HCEC 1CT (cell line): Measurements from ENCODE around the gene FPGS.
"Not testable (repeated sequence)": the region's sequence is repeated elsewhere in the genome, so short reads cannot be mapped to it uniquely, and the experiment has no call there.

ENCODE experiments used
- DNase-seq: peaks from one replicate; pipeline ENCODE4 v3.0.0-alpha.2; 2017

Gene FPGS

DNA sequence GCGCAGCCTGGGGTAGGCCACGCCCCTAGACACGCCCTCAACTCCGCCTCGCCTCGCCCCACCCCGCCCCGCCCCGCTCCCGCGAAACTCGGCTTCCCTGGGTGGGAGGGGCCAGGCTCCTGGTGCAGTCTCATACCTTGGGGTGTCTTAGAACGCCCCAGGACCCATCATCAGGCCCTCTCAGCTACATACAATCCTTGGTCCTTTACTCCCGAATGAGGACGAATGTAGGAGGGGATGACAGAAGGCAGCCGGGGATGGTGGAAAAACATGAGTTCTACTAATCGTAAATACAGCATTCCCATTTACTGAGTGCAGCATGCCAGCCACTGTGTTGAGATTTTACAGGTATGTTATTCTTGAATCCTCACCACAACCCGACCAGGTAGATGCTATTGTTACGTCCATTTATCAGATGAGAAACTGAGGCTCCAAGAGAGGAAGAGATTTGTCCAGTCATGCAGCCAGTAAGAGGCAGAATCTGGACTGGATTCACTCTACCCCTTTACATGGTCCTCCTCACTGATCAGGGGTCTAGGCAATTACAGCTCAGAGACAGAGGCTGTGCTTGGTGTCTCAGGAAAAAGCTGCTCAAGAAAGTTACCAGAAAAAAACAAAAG lies 31.0 kb upstream of the FPGS start:
- no peak for DNase-seq

- no peak for DNase-seq
Measured at GRCh38 chr9:127772603-127773002, 30.1 kb upstream of the FPGS start.

DNA sequence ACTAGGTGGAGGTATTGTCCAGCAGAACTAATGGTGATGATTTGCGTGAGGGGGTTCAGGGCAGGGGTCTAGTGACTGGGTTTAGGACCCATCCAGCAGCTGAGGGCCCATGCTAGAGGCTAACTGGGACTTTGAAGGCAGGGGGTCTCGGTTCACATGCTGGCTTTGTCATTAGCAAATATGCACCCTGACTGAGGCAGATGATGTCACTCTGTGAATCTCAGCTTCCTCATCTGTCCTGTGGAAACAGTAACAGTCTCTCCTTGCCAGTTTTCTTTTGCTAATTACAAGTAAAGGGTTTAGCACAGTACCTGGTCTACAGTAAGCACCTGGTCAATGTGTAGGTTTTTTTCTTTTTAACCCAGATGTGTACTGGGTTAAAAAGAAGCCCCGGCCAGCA lies 29.4 kb upstream of the FPGS start:
- DNase-seq: no peak

- no peak for DNase-seq
Measured at GRCh38 chr9:127773981-127774380, 28.7 kb upstream of the FPGS start.

GRCh38 chr9:127776195-127776923 lies 26.3 kb upstream of the FPGS start:
- no peak for DNase-seq

- DNase-seq: no peak
Measured at GRCh38 chr9:127776924-127777289, 25.8 kb upstream of the FPGS start.

DNA sequence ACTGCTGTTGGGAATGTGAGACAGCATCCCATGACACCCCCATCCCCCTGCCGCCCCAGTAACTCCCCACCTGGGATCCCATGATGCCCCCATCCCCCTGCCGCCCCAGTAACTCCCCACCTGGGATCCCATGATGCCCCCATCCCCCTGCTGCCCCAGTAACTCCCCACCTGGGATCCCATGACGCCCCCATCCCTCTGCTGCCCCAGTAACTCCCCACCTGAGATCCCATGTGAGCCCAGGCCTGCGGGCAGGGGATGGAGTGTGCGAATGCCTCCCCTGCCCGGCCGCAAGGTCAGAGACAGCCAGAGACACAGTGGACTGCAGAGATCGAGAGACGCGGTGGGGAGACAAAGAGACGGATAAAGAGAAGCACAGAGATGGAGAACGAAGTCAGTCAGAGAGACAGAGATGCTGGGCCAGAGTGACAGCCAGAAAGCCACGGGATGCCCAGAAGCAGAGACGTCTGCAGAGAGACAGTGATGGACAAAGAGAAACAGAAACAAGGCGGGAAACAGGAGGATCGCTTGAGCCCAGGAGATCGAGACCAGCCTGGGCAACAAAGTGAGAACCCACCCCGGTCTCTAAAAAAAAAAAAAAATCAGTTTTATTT lies 25.2 kb upstream of the FPGS start:
- DNase-seq: no peak

GRCh38 chr9:127778280-127779135 lies 24.2 kb upstream of the FPGS start, which contains the start of gene SH2D3C:
Gene SH2D3C, minus strand, starts transcription at chr9:127778666. Its CDS starts 39 bp downstream, at chr9:127778627.
- DNase-seq: no peak

GRCh38 chr9:127779136-127779981 lies 23.3 kb upstream of the FPGS start:
- no peak for DNase-seq

- DNase-seq: no peak
Measured at GRCh38 chr9:127780126-127780885, 22.4 kb upstream of the FPGS start.

DNA sequence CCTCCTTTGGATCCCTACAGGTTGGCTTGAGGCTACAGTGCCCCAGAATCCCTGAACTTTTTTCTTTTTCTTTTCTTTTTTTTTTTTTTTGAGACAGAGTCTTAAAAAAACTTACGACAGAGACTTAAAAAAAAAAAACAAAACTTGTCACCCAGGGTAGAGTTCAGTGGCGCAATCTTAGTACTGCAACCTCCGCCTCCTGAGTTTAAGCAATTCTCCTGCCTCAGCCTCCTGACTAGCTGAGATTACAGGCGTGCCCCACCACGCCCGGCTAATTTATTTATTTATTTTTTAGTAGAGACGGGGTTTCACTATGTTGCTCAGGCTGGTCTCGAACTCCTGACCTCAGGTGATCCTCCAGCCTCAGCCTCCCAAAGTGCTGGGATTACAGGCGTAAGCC lies 21.8 kb upstream of the FPGS start:
- not testable (repeated sequence) for DNase-seq

- no peak for DNase-seq
Measured at GRCh38 chr9:127781806-127782205, 20.9 kb upstream of the FPGS start.

- no peak for DNase-seq
Measured at GRCh38 chr9:127783111-127784008, 19.3 kb upstream of the FPGS start.

DNA sequence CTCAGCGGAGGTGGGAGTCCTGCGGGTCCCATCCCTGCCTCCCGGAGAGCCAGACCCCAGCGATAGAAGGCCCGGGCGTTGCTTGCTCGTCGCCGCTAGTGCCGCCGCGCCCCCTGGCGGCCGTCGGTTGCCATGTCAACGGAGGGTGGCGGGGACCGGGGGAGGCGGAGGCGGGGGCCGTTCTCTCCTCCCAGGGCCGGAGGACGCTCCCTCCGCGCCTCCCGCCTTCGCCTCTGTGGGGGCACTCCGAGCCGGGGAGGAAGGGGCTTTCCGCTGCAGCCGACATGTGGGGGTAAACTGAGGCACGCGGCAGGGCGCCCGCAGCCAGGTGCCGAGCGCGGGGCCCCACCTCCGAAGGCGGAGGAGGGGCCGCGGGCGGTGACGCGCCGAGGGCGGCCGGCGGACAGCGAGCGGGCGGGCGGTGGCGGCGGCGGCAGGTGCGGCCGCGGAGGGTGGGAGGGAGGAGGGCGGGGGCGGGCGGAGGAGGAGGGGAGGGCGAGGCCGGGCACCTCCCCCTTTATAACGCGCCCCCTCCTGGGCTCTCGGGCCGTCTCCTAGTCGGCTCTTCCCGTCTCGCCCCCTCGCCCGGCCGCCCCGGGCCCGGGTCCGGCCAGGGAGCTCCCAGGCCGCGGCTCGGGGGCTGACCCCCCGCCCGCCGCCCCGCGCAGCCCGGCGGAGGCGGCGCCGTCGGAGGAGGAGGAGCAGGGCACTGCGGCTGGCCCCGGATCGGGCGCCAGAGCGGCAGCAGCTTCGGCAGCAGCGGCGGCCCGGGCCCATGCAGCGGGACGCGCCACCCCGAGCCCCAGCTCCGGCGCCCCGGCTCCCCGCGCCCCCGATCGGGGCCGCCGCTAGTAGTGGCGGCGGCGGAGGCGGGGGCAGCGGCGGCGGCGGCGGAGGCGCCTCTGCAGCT lies 17.4 kb upstream of the FPGS start:
- DNase-seq: peak; percentile 68

GRCh38 chr9:127785933-127786772 lies 16.5 kb upstream of the FPGS start, which contains the start of gene CDK9:
Gene CDK9, plus strand, starts transcription at chr9:127786034. Its CDS starts 115 bp downstream, at chr9:127786149.
- peak; percentile 89 for DNase-seq

GRCh38 chr9:127786773-127787104 lies 15.9 kb upstream of the FPGS start:
- DNase-seq: peak; percentile 24

DNA sequence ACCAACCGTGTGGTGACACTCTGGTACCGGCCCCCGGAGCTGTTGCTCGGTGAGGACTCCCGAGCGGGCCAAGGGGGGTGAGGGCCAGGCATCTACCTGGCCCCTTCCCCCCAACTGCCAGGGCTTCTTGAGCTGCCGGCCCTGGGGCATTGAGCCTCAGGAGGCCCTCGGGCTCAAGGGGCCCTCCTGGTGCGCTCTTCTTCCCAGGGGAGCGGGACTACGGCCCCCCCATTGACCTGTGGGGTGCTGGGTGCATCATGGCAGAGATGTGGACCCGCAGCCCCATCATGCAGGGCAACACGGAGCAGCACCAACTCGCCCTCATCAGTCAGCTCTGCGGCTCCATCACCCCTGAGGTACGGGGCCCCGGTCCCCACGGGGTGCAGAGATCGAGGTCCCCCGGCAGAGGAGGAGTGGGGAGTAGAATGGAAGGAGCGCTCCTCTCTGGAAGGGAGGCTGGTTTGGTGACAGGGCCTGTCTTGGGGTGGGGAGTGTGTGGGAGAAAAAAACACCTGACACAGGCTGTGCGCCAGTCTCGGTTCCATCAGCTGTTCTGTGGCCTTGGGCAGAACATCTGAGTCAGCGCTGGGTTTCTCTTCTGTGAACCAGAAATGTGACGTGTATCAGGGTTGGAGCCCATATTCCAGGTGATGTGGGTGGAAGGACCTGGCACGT lies 14.2 kb upstream of the FPGS start:
- DNase-seq: no peak

DNA sequence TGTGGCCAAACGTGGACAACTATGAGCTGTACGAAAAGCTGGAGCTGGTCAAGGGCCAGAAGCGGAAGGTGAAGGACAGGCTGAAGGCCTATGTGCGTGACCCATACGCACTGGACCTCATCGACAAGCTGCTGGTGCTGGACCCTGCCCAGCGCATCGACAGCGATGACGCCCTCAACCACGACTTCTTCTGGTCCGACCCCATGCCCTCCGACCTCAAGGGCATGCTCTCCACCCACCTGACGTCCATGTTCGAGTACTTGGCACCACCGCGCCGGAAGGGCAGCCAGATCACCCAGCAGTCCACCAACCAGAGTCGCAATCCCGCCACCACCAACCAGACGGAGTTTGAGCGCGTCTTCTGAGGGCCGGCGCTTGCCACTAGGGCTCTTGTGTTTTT lies 13.5 kb upstream of the FPGS start:
- DNase-seq: no peak
